MM.1S (cell line): ENCODE measurements around the gene ABCA1.

Experiments
- DNase-seq: peaks from one replicate; pipeline ENCODE4 v3.0.0-alpha.2; 2015
- H2AFZ ChIP-seq: fragments of 300-600 bp; sonication (generic); 2 replicates; pipeline ENCODE4 v1.6.0; 2016; ENCODE audit warnings: antibody characterized with exemption, low read length
- H3F3A ChIP-seq: fragments of 300-600 bp; sonication (generic); 2 replicates; pipeline ENCODE4 v1.6.1; 2016; ENCODE audit warnings: mild to moderate bottlenecking, antibody characterized with exemption, low read length, moderate library complexity, mixed read lengths; ENCODE audit not compliant: insufficient read depth
- H3K27ac ChIP-seq: fragments of 300-600 bp; sonication (generic); 2 replicates; pipeline ENCODE4 v1.5.1; 2016; ENCODE audit warnings: mild to moderate bottlenecking, low read length
- H3K27me3 ChIP-seq: fragments of 300-600 bp; sonication (generic); replicated peaks from 2 replicates; pipeline ENCODE4 v1.6.0; 2016; ENCODE audit warnings: low read length; ENCODE audit not compliant: insufficient read depth
- H3K36me3 ChIP-seq: fragments of 300-600 bp; sonication (generic); replicated peaks from 2 replicates; pipeline ENCODE4 v1.6.1; 2016; ENCODE audit warnings: mild to moderate bottlenecking, low read length, mixed read lengths; ENCODE audit not compliant: insufficient read depth
- H3K4me1 ChIP-seq: fragments of 300-600 bp; sonication (generic); 2 replicates; pipeline ENCODE4 v1.6.1; 2016; ENCODE audit warnings: low read length, mixed read lengths
- H3K4me2 ChIP-seq: fragments of 300-600 bp; sonication (generic); 2 replicates; pipeline ENCODE4 v1.6.0; 2016; ENCODE audit warnings: low read depth, low read length
- H3K4me3 ChIP-seq: fragments of 300-600 bp; sonication (generic); 2 replicates; pipeline ENCODE4 v1.5.1; 2016; ENCODE audit warnings: low read length, mixed read lengths
- H3K79me2 ChIP-seq: fragments of 300-600 bp; sonication (generic); 2 replicates; pipeline ENCODE4 v1.6.1; 2016; ENCODE audit warnings: mixed run types, low read length, mixed read lengths
- H3K9ac ChIP-seq: fragments of 300-600 bp; sonication (generic); 2 replicates; pipeline ENCODE4 v1.6.1; 2016; ENCODE audit warnings: low read length, mixed read lengths
- H3K9me2 ChIP-seq: fragments of 300-600 bp; sonication (generic); replicated peaks from 2 replicates; pipeline ENCODE4 v1.6.1; 2016; ENCODE audit warnings: mild to moderate bottlenecking, low read length, mixed read lengths; ENCODE audit not compliant: insufficient read depth
- H3K9me3 ChIP-seq: fragments of 300-600 bp; sonication (generic); replicated peaks from 2 replicates; pipeline ENCODE4 v1.6.1; 2016; ENCODE audit warnings: mild to moderate bottlenecking, low read length, mixed read lengths; ENCODE audit not compliant: insufficient read depth
- H4K20me1 ChIP-seq: fragments of 300-600 bp; sonication (generic); 2 replicates; pipeline ENCODE4 v1.6.1; 2016; ENCODE audit warnings: mild to moderate bottlenecking, low read length, moderate library complexity, mixed read lengths; ENCODE audit not compliant: insufficient read depth
- CTCF ChIP-seq: fragments of 300-600 bp; sonication (generic); IDR thresholded peaks from 2 replicates; pipeline ENCODE4 v1.5.1; 2016; ENCODE audit warnings: antibody characterized with exemption, low read length, mixed read lengths
- EZH2 ChIP-seq: fragments of 300-600 bp; sonication (generic); optimal IDR thresholded peaks from 2 replicates; pipeline ENCODE3; 2017; ENCODE audit warnings: low read depth, mild to moderate bottlenecking, antibody characterized with exemption, low read length, mixed read lengths
- EZH2phosphoT487 ChIP-seq: fragments of 300-600 bp; sonication (generic); IDR thresholded peaks from 2 replicates; pipeline ENCODE4 v1.6.1; 2018; ENCODE audit warnings: antibody characterized with exemption, low read length

ABCA1 gene

GRCh38 chr9:104798209-104798995 is 129.6 kb downstream of the ABCA1 start:
- no peak for TF ChIP-seq EZH2
- no peak for TF ChIP-seq EZH2phosphoT487
- TF ChIP-seq CTCF: no peak
- Histone ChIP-seq H3K9me2 (no peaks in the 10 kb centered on the region), H3K36me3 (no peaks in the 10 kb centered on the region), H3K27me3 (no peaks in the 10 kb centered on the region), H3K9me3 (no peaks in the 10 kb centered on the region), H2AFZ (no peak overlapping the region), H3K4me2 (no peak overlapping the region), H3K4me1 (no peaks in the 10 kb centered on the region), H3K4me3 (no peak overlapping the region), H3K9ac (no peak overlapping the region), H4K20me1 (no peaks in the 10 kb centered on the region), H3K27ac (no peak overlapping the region), H3K79me2 (no peaks in the 10 kb centered on the region), H3F3A (no peaks in the 10 kb centered on the region)
- no peak for DNase-seq

- Histone ChIP-seq H3K9me2 (no peaks in the 10 kb centered on the region), H3K27me3 (no peaks in the 10 kb centered on the region), H3F3A (no peaks in the 10 kb centered on the region), H3K27ac (no peak overlapping the region), H3K36me3 (no peaks in the 10 kb centered on the region), H4K20me1 (no peaks in the 10 kb centered on the region), H2AFZ (no peak overlapping the region), H3K4me1 (no peaks in the 10 kb centered on the region), H3K9me3 (no peaks in the 10 kb centered on the region), H3K4me2 (no peak overlapping the region), H3K9ac (no peak overlapping the region), H3K79me2 (no peaks in the 10 kb centered on the region), H3K4me3 (no peak overlapping the region)
- DNase-seq: no peak
- TF ChIP-seq CTCF: no peak
- TF ChIP-seq EZH2: no peak
- no peak for TF ChIP-seq EZH2phosphoT487
Measured at GRCh38 chr9:104795857-104796256, 132.1 kb downstream of the ABCA1 start.

GRCh38 chr9:104795082-104795481 is 132.9 kb downstream of the ABCA1 start:
- H3K4me3 ChIP-seq: no peak overlapping the region
- H3K27ac ChIP-seq: no peak overlapping the region
- H3K9ac ChIP-seq: no peak overlapping the region
- no peaks in the 10 kb centered on the region for H3K79me2 ChIP-seq
- H3K36me3 ChIP-seq: no peaks in the 10 kb centered on the region
- DNase-seq: no peak
- no peaks in the 10 kb centered on the region for H3K9me2 ChIP-seq
- H3F3A ChIP-seq: no peaks in the 10 kb centered on the region
- no peak for TF ChIP-seq EZH2phosphoT487
- TF ChIP-seq CTCF: no peak
- no peak for TF ChIP-seq EZH2
- no peak overlapping the region for H2AFZ ChIP-seq
- no peak overlapping the region for H3K4me2 ChIP-seq
- no peaks in the 10 kb centered on the region for H3K4me1 ChIP-seq
- no peaks in the 10 kb centered on the region for H4K20me1 ChIP-seq
- no peaks in the 10 kb centered on the region for H3K27me3 ChIP-seq
- H3K9me3 ChIP-seq: no peaks in the 10 kb centered on the region
